GM21786 (cell line): ENCODE data around the gene CAVIN3.

Experiments
- ATAC-seq: cut with Tn5 transposase; IDR thresholded peaks from one replicate; pipeline ENCODE4 v1.9.1; 2021; ENCODE audit not compliant: unreplicated experiment

Gene CAVIN3, protein sequence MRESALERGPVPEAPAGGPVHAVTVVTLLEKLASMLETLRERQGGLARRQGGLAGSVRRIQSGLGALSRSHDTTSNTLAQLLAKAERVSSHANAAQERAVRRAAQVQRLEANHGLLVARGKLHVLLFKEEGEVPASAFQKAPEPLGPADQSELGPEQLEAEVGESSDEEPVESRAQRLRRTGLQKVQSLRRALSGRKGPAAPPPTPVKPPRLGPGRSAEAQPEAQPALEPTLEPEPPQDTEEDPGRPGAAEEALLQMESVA

DNA sequence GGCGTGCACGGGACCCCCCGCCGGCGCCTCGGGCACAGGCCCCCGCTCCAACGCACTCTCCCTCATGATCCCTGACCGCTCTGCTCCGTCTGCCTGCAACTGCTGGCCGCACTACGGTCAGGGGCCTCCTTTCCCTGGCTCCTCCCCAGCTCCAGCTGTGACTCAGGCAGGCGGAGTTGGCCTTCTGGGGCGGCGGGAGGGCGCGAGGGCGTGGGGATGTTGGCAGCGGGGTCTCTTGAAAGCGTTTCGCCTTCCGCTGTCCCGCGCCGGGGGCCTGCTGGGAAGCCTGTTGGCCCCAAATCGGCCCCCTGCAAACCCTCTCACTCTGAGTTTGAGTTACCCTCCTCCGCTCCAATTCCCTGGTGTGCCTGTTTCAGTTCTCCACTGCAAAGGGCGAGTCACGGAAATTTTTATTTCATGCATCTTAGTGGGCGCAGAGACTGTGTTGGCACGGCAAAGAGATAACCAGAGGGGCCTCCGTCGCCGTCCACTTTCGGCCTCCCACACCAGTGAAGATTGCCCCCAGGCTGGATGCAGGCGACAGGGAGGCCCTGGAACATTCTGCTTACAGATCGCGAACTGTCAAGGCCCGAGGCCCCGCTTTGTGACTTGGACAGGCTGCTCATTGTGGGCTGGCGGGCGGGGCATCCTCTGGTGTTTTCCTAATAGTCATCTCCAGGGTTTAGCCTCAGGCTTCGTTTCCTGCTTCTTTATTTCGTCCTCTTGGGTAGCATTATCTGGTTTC is at the start of gene CAVIN3:
Gene CAVIN3, minus strand, starts transcription at position 91 of the 745 bp plus-strand sequence. Its CDS starts 25 bp downstream, at position 66.
- peak; percentile 53 for ATAC-seq

DNA sequence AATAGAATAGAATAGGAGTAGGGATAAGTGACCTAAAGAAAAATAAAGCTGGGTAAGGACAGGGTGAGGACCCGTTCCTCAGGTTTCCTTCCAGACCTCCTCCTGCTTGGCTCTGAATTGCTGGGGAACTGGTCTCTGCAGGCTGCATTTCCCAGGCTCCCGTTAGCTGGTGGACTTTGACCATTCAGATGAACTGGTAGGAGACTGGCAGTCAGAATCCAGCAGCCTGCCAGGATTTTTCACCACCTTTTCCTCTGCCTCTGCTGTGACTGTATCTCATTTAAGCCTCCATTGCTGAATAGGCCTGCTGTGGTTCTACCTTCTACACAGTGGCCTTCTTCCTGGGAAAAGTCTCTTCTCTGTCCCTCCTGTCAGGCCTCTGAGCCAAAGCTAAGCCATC is 45.4 kb upstream of the CAVIN3 start:
- ATAC-seq: no peak

DNA sequence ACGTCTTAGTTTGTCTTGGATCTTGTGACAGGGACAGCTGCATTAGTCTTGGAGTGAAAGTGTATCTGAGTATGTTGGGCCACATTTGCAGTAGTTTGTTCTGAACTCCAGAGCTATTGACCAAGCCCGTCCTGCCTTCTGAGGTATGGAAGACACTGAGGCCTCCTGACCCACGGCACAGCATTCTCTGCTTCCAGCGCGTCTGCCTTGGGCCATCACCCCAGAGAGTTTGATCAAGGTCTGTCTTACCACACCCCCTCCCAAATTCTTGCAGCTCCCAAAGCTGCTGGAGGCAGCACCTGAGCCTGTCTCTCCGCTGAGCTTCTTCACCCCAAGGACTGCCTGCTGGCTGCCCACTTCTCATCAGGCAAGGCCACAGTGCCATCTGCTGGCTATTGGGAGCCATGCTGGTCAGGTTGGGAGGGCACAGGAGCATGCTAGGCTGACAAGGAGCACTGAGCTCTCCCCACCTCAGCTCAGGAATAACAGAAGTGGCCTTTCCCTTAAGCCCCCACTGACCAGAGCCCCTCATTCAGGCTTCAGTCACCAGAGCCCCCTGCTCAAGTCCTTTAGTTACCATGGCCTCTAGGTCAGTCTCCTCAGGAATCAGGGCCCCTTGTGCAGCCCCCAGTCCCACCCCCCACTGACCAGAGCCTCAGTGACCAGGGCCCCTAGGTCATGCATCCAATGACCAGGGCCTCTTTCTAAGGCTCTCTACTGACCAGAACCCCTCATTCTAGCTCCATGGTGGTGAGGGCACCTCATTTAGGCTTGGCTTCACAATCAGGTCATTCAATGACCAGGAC is 42.8 kb upstream of the CAVIN3 start:
- ATAC-seq: peak; percentile 96

DNA sequence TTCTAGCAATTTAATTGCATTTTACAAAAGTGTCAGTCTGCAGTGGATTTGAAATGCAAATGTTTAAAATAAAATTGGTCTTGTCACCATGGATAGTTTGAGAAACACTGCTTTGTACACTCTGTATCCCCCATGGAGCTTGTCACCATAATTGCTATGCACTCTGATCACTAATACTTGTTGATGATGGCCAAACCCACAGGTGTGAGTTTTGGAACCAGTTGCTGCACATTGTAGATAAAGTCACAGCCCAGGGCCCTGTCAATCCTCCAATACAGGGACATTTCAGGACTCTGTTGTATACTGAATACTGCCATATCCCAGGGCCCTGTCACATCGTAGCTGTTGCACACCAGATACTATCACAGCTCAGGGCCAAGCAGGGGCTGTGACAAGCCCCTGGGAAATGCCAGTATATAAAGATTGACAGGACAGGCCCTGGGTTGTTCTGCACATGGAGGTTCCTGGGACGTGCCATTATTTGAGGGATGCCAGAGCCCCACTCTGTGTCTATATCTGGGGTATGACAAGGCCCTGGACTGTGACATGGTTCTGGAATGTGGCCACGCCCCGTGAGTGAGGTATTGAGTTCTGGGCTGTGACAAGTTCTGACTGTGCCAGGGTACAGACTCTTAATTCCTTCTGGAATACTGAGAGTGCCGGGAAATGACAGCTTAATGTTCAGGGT is 42.0 kb upstream of the CAVIN3 start:
- ATAC-seq: no peak

DNA sequence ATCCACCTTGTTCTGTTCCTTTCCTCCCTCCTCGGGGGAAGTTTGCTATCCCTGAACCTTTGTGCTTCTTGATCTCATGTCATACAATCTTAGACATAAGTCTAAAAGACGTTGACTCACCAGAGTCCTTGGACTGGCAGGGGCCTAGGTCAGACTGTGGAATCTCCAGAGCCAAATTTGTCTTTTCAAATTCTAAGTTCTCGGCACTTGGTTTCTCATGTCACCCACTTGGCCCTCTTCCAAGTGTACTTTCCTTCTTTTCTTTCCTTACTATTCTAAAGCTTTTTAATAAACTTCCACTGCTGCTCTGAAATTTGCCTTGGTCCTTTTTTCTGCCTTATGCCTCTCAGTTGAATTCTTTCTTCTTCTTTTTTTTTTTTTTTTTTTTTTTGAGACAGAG is 39.9 kb upstream of the CAVIN3 start:
- ATAC-seq: no peak

DNA sequence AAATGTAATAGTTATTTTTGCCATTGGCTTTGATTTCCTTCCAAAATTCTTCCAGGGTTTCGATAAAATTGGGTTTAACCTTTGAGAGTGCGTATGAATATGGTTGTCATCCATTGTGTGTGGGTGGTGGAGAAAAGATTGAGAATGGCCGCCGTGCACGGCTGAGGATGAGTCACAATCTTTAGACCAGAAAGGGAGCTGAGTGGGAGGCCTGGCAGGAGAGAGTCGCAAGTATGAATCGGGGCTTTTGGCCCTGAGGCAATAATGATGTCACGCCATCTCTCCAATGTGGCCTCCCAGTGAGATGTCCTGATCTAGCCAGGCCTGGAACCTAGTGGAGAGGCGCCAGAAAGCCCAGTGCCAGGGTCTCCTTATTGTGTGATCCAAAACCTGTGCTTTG is 36.9 kb upstream of the CAVIN3 start:
- no peak for ATAC-seq

DNA sequence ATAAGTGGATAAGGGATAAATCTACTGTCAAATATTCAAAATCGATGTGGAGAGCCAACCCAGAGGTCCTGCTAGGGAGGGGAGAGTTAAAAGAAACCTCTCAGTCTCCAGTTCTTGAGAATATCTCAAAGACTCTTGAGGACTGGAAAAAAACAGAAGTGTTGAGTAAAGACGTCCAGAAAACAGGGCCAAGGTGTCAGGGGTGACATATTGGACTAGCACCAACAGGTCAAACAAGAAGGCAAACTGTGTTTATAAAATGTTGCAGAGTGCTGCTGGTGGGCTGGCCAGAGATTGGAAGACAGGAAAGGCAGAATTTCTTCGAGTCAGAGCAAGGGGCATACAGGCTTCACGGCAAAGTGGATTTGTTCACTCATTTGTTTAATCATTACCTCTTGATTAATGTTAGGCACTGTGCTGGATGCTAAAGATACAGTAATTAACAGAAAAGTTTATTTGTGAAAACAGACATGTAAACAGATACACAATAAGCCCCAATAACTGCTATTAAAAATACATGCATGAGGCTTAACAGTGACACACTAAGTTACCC is 36.3 kb upstream of the CAVIN3 start:
- no peak for ATAC-seq

DNA sequence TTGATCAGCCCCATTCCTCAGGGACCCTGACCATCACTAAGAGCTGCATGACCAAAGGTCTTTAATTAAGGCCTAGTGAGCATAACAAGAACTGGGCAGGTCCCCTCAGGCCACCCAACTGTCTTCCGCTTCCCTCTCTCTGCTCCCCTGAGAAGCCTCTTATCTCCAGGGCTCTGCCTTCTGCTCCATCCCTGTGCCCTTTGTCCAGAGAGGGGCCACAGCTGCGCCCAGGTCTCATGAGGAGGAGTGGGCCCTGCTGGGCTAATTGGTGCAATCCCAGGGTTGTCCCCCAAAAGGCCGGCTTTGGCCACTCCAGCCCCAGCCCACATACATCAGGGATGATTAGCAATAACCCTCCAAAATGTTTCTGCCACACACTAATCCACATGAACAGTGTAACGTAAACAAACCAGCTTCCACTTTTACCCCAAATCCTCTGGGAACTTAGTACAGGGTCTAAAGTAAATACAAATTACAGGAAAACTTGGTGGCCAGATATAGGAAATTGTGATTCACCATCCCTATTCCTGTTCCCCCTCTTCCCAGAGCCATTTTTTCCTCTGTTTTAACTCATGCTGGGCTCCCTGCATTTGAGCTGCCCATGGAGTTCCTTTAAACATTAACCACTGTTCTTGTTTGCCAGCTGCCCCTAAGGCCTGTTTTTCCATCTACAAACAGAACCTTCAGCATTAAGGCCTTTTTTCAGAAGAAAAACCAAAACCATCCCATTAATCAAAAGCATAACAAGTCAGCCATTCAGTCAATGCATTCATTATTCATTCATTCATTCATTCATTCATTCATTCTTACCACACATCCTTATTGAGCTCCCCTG is 34.6 kb upstream of the CAVIN3 start:
- no peak for ATAC-seq

DNA sequence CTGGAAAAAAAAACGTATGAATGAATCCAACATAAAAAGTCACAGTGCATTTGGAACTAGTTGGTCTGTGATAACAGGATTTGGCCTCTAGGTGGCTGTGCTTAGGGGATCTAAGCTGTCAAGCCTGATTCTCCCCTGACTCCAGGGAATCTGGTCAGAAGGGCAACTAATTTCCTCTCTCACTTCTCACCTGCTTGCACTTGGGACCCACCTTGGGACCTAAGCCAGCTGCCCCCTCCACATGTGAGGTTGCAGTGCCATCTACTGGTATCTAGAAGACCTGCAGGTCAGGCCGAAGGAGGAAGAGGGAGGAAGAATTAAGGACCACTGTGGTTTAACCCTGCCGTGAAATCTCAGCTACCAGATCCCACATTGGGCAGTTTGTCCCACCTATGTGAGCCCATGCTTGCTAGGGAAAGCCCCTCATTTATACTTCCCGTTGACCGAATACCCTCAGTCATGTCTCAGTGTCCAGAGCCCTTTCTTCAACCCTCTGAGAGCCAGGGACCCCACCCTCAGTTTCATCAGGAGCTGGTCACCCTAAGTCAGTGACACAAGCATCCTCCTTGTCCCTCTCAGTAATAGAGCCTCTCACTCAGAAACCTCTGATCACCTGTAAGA is 33.2 kb upstream of the CAVIN3 start:
- ATAC-seq: peak; percentile 86

DNA sequence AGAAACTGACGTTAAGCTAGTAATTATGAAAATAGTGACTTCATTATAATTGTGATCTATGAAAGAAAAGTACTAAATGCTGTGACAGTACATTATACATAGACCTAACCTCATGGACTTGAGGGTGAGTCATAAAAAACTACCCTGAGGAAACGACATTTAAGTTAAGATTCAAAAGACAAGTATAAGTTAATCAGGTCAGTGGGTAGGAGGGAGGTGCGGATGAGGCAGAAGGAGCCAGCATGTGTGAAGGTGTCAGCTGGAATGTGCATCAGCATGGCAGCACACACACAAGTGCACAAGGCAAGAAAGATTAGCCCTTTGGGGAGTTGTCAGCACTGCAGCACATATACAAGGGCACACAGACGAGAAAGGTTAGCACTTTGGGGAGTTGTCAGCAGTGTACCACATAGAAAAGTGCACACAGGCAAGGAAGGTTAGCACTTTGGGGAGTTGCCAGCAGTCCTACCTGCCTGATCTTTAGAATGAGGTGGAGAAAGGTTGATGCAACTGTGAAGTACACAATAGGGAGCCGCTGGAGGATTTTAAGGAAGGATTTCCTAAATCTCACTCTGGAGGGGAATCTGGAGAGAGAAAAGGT is 31.6 kb upstream of the CAVIN3 start:
- ATAC-seq: no peak

DNA sequence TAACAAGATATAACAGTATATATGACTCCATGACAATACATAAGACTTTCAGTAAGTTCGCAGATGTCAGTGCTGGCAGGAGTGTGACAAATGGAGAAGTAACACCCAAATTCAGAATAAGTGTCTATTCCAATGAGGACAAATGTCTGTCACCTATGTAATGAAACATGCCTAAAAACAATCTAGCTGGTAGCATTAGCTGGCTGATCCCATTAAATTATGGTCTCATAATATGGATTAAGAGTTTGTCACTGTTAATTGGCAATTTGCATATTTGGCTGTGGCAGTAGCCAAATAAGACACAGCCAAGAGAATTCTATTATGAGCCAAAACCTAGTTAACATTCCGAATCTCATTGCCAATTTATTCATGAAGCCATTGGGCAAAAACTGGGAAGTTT is 30.2 kb upstream of the CAVIN3 start:
- ATAC-seq: no peak

DNA sequence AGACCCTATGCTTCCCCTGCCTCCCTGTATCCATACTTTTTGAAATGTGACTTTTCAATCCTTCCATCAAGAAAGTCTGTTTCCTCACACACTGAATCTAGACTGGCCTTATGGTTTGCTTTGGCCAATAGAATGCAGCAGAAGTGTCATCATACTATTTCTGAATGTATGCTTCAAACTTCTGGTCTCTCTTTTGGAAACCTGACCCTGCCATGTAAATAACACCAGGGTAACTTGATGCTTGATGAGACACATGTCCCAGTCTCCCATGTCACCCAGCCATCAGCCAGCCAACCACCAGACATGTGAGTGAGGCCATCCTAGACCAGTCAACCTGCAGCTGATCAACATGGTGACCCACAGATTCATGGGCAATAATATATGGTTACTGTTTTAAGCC is 29.7 kb upstream of the CAVIN3 start:
- no peak for ATAC-seq

DNA sequence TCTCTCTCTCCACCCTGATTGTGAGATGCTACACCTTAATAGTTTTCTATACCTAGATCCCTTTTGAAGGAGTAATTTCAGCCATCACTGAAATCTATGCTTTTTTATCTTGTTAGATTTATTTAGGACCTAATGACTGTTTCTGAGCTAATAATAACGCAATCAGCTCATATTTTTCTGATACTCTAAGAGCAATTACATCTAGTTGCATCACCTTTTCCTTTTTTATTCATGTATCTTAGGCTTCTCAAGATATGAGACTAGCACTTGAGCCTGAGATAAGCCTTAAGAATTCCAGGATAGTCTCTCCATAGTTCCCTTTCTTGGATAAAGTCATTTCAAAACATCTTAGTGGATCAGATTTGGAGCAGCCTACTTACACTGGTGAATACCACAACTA is 25.1 kb upstream of the CAVIN3 start:
- ATAC-seq: no peak

DNA sequence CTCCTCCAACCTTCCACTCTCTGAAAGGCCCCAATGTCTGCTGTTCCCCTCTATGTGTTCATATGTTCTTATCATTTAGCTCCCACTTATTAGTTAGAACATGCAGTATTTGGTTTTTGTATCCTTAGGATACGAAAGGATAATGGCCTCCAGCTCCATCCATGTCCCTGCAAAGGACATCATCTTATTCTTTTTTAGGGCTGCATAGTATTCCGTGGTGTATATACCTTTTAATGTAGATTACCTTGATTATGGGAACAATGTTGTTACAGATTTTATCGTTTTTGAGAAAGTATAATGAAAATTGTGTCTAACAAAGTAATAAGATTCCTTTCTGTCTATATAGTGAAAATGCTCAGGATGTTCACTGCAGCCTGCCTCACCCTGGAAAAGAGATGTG is 16.0 kb upstream of the CAVIN3 start:
- no peak for ATAC-seq

DNA sequence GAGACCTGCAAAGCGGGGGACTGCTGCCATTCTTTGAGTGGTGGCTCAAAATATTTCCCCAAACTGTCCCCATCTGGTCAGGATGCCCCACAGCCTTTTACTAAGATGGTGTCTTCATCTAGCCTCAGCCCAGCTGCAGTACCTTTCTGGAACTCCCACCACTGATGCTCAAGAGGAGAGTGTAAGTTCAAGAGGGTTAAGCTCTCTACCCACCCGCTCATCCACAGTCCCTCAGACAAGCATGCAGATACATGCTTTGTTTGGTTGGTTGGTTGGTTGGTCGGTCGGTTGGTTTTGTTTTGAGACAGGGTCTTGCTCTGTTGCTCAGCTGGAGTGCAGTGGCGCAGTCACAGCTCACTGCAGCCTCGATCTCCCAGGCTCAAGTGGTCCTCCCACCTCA is 14.5 kb upstream of the CAVIN3 start:
- ATAC-seq: no peak

DNA sequence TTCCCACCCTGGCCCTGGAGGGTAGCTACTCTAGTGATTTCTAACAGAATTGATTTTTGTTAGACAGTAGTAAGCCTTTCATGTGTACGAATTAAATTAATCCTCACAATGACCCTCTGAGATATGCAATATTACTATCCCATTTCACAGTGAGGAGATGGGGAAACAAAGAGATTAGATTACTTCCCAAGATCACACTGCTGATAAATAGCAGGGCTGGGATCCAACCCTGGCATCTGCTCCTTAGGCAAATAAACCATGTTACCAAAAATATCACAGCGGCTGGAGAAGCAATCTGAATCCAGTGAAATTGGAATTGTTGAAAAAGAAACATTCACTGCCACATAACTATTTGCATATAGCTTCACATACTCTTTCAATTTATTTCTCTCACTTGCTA is 12.8 kb upstream of the CAVIN3 start:
- no peak for ATAC-seq

DNA sequence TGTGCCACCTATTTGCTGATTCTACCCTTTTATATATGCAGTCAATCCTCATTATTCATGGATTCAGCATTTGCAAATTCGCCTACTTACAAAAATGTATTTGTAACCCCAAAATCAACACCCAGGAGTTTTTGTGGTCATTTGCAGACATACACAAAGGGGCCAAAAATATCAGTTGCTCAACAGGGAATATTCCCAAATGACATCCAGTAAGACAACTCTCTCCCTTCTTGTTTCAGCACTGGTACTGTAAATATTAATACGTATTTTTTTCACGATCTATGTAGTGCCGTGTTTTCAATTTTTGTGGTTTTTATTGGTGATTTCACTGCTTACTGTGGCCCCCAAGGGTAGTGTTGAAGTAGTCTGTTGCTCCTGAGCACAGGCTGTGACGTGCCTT is 11.8 kb upstream of the CAVIN3 start:
- no peak for ATAC-seq

DNA sequence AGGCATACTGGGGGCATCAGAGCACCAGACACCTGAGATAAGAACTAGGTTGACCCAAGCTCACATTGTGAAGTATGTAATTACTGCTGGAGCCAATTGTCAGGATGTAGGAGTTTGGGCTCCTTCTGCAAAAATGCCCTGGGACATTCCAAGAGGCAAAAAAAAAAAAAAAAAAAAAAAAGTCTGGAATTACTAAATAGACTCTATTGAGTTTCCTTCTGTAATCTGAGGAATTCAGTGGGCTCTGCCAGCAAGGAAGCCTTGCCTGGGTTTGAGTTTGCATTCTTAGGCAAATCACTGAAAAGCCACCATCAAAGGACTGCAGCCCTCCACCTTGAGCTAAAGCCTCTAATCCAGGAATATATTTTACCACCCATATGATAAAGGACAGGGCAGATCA is 8.0 kb upstream of the CAVIN3 start:
- ATAC-seq: no peak

DNA sequence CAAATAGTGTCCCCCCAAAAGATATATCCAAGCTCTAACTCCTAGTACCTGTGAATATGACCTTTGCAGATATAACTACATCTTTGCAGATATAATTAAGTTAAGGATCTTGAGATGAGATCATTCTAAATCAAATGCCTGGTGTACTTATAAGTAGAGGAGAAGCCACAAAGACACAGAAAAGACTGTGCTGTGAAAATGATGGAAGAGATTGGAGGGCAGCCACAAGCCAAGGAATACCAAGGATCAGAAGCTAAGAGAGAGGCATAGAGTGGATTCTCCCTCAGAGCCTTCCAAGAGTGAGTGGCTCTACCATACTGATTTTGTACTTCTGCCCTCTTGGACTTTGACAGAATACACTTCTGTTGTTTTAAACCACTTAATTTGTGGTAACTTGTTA is 7.5 kb upstream of the CAVIN3 start:
- ATAC-seq: no peak
